HG03378 (cell line): ENCODE results near the gene TBL3.
"Not testable (repeated sequence)": the region's sequence is repeated elsewhere in the genome, so short reads cannot be mapped to it uniquely, and the experiment has no call there.

ENCODE experiments used
- ATAC-seq: cut with Tn5 transposase; IDR thresholded peaks from one replicate; pipeline ENCODE4 v1.9.1; 2021; ENCODE audit warnings: mild to moderate bottlenecking, moderate library complexity; ENCODE audit not compliant: unreplicated experiment

TBL3 gene

DNA sequence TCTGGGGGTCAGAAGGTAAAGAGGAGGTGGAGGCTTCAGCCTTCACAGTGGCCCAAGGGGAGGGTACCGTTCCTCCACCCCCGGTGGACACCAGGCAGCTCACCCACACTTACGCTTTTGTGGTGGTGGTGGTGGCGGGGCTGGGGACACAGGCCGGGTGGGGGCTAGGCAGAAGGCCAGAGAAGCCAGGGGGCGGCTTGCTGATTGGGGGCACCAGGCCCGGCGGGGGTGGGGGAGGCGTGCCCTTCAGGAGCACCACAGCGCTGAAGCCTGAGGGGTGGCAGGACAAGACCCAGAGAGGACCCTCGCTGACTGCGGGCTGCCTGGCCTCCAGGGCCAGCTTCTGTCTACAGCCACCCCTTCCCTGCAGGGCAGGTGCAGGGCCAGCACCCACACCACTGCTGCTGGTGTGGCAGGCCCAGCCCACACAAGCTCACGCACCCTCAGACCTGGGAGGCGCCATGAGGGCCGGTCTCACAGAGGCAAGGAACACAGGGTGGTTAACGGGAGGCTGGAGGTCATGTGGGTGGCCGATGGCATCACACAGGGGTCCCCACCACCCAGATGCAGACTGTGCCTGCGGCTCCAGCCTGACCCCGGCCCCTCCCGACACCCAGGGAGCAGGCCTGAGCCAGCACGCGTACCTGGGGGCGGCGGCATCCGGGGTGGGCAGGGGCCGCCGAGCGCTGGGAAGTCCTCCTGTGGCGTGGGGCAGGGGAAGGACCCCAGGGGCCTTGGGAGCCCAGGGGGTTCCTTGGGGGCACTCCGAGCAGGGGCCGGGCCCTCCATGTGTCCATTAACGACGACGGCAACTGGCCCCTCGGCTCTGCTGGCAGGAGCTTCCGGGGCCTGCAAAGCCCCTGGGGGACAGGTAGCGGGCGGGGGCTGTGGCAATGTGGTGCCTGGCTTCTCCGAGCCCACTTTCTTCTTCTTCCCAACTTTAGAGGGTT, 27.3 kb downstream of the TBL3 start:
- ATAC-seq, result no peak

DNA sequence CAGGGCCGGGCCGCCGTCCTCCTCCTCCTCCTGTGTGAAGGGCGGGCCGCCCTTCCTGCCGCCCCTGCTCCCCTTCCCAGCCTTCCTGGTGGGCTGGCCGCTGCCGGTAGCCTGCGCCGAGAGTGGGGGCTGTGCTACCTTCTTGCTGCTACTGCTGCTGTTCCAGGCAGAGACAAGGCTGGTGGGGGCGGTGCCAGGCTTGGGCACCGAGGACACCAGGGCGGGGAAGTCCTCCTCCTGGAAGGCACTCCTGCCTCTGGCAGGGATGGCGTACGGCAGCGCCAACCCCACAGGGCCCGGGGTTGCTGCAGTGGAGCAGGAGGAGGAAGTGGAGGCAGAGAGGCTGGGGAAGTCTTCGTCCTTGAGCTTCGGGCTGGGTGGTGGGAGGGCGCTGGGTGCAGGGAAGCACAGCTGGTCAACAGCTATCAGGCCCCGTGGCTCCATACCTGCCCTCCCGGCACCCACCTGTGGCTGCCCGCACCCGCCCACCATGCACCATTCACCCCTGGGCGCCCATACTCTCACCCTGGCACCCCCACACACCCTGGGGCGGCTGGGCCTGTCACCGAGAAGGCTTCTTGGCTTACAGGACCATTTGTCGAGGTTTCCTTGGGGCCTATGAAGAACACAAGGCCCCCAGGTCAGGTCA, 28.1 kb downstream of the TBL3 start:
- ATAC-seq, result no peak

DNA sequence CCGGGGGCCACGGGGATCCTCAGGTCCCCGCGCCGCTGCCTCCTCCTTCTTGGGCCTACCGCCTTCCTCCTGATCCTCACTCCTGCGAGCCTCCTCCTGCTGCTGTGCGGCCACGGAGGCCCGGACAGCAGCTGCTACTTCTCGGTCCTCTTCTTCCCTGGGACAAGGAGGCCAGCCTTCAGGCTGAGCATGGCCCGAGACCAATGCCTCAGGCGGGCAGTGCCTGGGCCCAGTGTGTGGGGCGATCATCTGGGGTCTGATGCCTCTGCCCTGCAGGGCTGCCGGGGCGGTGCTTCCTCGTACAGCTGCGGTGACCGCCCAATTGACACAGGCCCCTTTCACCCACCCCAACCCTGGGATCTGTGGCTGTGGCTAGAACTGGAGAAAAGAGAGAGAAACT, 29.2 kb downstream of the TBL3 start:
- ATAC-seq, result no peak

DNA sequence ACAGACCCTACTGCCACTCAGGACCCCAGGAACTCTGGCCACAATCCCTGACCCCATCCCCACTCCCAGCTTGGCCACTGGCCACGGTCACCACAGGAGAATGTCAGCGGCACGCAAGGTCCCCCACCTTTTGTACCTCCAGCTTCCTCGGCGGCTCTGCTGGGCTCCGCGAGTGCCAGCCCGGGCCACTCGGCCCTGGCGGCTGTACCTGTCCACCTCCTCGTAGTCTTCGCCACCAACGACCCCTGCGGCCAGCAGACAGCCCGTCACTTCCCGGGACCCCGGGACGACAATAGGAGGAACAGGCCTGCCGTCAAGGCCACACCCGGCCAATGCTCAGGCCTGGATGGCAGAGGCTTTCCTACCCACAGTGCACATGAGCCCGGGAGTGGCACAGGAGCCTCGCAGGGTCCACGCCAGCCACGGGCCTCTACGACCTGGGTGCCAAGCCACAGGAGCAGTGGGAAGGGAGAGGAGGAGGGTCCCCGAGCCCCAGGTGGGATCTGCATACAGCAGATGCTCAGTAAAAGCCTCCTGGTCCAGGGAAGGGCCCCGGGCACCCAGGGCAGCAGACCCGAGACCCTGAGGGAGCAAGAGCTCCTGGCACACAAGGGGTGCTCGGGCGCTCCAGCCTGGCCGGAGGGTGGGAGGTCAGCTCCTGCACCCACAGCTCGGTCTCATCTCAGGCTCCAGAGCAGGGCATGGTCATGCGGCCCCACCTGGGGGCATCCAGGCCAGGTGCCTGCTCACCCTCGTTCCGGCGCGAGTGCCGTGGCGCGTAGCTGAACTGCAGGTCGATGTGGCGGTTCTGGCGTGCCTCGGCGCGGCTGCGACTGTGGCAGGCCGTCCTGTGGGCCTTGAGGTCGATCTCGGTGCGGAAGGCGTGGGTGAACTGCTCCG, 29.9 kb downstream of the TBL3 start:
- no peak for ATAC-seq

DNA sequence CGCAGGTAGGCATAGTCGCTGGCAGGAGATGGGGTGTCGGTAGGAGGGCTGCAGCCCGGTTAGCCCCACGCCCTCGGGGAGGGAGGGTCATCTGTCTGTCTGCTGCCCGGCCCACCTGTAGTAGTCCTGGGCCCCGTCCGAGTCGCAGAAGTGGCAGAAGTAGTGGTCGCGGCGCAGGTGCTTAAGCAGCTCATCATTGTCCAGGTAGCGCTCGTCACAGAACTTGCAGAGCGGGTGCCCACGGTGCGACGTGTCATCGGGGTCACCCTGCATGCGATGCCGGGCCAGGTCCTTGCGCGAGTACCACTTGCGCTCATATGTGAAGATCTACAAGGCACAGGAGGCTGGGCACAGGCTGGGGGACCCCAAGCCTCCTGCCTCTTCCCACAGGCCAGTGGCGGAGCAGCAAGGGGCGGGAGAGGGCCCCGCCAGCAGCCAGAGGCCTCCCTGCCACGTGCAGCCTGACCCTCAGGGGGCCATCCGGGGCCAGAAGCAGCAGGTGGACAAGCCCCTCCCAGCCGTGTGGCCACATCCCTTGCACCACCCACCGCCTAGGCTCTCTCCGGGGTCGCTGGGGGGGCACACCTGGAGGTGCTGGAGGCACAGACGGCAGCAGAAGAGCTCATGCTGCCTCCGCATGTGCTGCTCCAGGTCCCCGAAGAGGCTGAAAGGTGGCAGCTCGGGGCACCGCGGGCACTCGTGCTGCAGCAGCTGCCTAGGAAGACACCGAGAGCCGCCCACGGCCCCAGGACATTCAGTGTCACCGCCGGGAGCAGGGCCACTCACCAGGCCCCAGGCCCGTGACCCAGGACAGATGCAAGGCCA, 30.8 kb downstream of the TBL3 start:
- ATAC-seq, result no peak

DNA sequence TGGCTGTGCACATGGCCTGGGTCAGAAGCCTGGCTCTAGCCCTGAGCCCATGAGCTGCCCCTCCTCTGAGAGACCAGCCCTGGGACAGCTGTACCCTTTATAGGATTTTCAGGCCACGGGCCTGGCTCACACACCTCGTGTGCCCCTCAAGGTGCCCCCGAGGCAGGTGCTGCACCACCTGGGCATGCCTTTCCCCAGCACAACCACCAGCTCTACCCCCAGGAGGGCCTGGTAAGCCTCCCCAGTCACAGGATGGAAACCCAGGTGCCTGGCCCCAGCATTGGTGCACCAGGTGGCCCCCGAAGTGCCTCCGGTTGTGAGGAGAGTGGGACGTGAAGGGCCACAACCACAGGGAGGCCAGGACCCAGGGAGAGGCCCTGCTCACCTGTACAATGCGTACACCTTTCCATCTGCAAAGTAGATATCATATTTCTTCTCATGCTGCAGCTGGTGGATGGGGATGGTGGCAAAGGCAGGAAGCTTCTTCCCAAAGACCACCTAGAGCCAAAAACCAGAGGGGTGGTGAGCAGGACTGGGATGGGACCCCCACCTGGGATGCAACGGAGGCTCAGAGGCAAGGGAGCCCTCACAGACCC, 31.5 kb downstream of the TBL3 start:
- no peak for ATAC-seq

DNA sequence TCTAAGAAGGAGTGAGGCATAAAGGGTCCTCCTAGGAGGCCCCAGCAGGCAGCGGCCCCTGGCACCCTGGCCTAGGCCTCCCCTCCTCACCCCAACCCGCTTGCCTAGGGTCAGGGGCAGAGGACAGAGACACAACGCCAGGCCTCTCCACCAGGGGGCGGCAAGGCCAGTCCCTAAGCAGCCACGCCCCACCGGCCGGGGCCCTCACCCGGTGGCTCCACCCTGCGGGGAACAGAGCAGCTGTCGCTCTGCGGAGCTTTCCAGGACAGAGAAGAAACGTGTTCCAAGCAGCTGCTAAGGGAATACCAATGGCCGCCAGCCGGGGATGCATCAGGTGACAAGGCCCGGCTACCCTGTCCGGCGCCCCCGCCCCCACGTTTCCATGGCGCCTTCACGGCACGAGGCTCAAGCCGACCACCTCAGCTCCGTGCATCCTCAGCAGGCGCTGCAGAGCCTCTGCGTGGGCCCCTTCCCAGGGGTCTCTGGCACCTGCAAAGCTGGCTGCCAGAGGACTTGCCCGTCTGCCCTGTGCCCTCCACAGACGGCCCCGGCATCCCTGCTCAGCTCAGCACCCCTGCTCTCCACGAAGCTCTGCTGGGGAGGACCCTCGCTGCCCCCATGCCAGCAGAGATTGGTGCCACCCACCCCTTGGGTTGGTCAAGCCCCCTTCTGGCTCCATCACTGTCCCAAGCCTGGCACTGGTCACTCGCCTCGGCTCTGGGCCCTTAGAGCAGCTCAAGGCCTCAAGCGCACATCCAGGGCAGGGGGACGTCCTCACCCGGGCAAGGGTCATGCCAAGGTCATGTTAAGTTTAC, 32.2 kb downstream of the TBL3 start:
- ATAC-seq, result no peak

DNA sequence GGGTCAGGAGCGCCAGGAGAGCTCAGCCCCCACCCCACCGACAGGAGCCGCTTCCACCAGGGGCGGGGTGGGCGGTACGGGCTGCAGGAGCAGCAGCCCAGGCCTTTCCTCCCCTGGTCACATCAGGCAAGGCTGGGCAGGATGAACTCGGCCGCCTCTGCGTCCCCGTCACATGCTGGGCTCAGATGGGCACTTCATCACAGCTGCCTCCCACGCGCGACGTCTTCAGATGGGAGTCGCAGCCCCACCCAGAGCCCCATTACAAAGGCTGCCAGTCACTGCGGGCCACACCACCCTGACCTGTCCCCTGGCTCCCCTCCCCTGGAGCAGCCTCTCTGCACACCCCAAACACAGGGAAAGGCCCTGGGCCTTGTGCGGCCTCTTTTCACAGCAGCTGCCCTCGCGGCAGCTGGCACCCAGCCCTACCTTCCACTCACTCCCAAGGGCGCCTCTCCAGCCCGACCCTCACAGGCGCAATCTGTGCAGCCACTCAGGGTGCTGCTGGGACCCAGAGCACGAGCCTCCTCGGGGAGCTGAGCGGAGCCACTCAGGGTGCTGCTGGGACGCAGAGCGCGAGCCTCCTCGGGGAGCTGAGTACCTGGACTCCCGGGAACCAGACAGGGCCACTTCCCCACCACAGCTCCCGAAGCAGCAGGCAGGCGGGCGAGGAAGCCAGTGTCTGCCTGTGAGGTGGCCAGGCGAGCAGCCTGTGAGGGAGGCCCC, 33.1 kb downstream of the TBL3 start:
- ATAC-seq, result no peak

DNA sequence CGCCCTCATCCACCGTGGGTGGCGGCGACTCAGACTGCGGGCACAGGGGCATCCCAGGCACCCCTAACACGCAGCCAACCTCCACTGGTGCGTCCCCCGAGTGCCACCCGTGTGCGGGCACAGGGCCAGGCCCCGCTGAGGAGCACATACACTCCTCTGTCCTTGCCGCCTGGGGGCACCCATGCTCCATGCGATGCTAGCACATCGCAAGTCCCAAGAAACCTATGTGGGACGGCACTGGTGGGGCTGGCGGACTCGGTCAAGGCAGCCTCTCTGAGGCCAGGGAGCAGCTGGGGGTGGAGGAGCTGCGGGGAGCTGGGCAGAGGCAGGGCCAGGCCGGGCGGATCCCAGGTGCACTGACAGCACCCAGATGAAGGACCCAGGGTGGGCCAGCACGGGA, 33.8 kb downstream of the TBL3 start:
- ATAC-seq, result no peak

DNA sequence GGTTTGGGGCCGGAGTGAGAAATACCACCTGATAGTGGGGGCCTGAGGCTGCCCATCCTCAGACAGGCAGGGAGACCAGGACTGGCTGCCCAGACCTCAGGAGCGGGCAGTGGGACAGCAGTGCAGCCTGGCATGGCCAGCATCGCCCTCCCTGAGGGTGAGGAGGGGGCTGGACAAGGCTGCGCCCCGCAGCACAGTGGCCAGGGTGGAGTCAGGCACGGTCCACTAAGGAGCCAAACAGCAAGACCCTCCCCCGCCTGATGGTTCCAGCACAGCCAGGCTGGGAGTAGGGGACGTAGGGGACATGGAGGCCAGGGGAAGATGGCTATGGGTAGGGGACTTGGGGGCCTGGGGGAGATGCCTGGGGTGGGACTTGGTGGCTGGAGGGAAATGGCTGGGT, 34.5 kb downstream of the TBL3 start:
- no peak for ATAC-seq

DNA sequence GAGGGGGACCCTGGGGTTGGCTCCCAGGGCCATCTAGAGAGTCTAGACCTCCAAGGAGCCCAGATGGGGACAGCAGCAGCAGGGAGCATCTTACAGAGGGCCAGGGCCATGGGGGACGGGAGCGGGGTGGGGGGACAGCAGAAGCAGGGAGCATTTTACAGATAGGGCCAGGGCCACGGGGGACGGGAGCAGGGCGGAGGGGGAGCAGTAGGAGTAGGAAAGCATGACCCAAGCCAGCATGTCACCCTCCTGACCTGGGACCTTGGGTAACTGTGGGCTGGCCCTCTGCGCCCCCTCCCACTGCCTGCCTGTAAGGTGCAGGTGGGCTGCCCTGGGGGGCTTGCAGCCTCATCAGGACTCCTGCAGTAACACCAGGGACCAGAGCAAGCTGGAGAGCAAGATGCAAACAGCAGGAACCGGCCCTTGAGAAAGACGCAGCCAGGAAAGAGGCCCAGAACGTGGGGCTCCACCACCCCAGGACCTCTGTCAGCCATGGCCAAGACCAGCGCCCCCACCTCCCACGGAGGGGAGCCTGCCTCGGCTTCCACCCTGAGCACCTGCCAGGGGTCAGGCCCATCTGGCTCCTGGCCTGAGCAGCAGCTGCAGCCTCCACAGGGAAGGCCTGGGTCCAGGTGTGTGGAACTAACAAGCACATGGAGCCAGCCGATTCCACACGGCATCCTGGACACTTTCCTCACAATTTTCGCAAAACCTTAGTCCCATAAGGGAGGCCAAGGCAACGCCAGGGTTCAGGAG, 35.4 kb downstream of the TBL3 start:
- no peak for ATAC-seq

DNA sequence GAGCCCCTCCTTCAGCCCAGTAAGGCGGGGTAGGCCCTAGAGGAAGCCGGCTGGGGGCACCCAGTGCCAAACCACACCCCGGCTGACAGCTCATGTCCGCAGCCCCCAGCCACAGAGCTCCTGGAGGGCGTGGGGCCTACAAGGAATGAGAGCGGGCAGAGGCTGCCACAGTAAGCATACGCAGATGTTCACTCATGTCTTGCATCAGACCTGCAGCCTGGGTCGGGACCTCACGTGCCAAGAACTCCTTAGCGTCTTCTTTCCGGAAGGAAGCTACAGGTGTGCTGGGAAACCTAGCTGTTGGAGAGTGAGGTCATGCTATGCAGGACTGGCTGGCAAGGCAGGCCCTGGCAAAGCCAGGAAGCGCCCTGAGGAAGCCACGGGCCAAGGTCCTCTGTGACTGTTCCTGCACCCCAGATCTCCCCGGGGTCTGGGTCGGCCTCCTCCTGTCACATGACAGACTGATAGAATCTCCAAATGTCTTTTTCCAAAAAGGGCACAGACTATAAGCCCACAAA, 36.2 kb downstream of the TBL3 start:
- ATAC-seq, result no peak

DNA sequence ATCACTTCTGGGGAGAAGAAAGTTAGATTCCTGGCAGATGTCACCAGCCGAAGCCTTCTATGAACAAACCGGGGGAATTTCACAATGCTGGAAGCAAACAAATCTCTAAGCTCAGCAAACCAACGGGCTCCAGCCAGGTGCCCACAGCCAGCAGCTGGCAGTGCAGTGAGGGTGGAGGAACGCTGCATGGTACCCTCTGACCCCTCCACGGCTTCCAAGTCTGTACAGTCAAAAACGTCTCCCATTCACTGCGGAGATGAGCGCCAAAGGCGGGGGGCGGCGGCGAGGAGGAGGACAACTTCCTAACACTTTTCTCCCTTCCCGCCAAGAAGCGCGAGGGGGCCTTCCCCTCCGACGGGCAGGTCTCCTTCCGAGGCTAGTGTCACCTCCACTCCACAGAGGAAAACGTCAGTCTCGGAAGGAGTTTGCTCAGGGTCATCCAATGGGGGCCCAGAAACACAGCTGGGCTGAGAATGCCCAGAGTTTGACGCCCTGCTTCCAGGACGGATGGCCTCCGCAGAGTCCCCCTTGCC, 36.8 kb downstream of the TBL3 start:
- no peak for ATAC-seq

DNA sequence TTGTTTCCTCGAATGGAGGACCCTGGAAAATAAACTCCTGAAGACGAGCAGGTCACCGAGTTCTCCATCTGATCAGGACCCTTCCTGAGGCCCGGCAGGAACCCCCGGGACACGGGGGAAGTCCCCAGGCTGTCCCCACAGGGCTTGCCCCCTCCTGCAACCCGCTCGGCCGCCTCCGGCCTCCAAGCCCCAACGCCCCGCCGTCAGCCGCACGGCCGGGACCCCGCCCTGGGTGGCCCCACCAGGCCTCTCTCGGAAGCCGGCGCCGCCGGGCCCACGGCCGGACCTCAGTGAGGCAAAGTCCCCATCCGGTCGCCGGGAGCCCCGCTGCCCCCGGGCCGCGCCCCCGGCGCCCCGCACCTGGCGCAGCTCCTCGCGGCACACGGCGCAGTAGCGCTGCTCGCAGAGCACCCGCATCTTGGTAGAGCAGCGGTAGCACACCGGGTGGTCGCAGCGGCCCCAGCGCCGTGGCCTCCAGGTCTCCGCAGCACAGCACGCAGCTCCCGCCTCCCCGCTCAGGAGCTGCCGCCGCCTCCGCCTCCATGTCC, 37.4 kb downstream of the TBL3 start:
- no peak for ATAC-seq

DNA sequence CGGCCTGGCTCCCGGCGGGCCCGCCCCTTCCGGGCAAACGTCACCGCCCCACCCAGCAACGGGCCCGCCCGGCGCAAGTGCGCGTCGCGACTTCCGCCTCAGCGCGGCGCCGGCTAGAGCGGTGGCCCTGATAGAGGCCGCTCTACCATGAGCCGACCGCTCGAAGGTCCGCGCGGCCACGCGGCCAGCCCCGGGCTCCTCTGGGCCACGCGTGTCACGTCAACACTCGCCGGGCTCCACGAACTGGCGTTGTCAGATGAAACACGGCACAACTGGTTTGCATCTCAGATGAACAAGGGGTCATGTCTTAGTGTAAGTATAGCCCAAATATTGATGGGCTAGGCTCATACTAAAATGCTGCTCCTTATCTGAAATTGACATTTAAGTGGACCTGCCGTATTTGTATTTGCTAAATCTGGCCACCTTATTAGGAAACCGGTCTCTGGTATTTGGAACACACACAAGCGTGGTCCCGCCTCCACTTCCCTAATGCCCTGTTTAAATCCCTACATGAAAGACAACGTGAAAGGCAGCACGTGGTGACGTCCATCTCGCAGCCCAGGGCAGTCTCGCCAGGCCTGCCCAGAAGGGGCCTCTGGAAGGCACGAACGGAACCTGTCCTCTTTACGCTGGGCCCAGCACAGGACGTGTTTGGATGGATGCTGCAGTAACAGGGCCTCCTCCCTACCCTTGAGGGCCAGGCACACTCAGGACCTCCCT, 38.1 kb downstream of the TBL3 start, which contains the start of gene ZNF598:
TSS of gene ZNF598 (minus strand) at position 31 of the 720 bp plus-strand sequence.
- ATAC-seq, result no peak

DNA sequence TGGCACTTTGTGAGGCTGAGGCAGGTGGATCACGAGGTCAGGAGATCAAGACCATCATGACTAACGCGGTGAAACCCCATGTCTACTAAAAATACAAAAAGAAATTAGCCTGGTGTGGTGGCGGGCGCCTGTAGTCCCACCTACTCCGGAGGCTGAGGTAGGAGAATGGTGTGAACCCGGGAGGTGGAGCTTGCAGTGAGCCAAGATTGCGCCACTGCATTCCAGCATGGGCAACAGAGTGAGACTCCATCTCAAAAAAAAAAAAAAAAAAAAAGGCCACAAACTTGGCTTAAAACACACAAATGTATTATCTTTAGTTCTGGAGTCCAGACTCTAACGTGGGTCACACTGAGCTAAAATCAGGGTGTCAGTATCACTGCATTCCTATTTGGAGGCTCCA, 39.9 kb downstream of the TBL3 start:
- ATAC-seq, result not testable (repeated sequence)
